Mesenteric fat pad (tissue), 1 donor: Measurements from ENCODE around the gene ASRGL1. TPM values are rescaled to one million over a fixed set of nuclear protein-coding genes. Genes with fewer than 3 reads are reported as not detected.
A peak's percentile ranks its signal among the peaks of the same experiment; 100 is the strongest.
"Not testable (repeated sequence)": the region's sequence is repeated elsewhere in the genome, so short reads cannot be mapped to it uniquely, and the experiment has no call there.

ENCODE experiments used
- DNase-seq: peaks from one replicate; pipeline ENCODE4 v3.0.0-alpha.2; 2020; ENCODE audit warnings: low spot score
- total RNA-seq: library from RNA; stranded (reverse); fragmentation: NEBNext Ultra II Directional; extraction: Animal tissue kit (Norgen Biotek cat#: 25700); gene quantifications from one replicate; pipeline ENCODE4 v1.2.1, GENCODE V29; 2021
- donor health status: DM: yes; HTN: yes; CAD: no.

Gene ASRGL1
- total RNA-seq, 1 donor from 2014 or later = 22.6 TPM

- no peak for DNase-seq
Measured at GRCh38 chr11:62352355-62353336, 15.4 kb downstream of the ASRGL1 start.

GRCh38 chr11:62353841-62354240 is 16.6 kb downstream of the ASRGL1 start:
- no peak for DNase-seq

- DNase-seq = no peak
Measured at GRCh38 chr11:62358273-62358672, 21.0 kb downstream of the ASRGL1 start.

- no peak for DNase-seq
Measured at GRCh38 chr11:62359475-62359874, 22.2 kb downstream of the ASRGL1 start.

- DNase-seq = no peak
Measured at GRCh38 chr11:62360685-62361084, 23.4 kb downstream of the ASRGL1 start.

- DNase-seq = not testable (repeated sequence)
Measured at GRCh38 chr11:62368861-62369477, 31.7 kb downstream of the ASRGL1 start.

- DNase-seq = no peak
Measured at GRCh38 chr11:62370743-62371440, 33.6 kb downstream of the ASRGL1 start.

GRCh38 chr11:62372871-62373270 is 35.6 kb downstream of the ASRGL1 start:
- no peak for DNase-seq

- no peak for DNase-seq
Measured at GRCh38 chr11:62373464-62374119, 36.3 kb downstream of the ASRGL1 start.

GRCh38 chr11:62374801-62375200 is 37.6 kb downstream of the ASRGL1 start:
- no peak for DNase-seq

- DNase-seq = not testable (repeated sequence)
Measured at GRCh38 chr11:62378459-62379063, 41.3 kb downstream of the ASRGL1 start.

- not testable (repeated sequence) for DNase-seq
Measured at GRCh38 chr11:62379586-62379985, 42.3 kb downstream of the ASRGL1 start.

GRCh38 chr11:62380821-62381245 is 43.6 kb downstream of the ASRGL1 start:
- DNase-seq = not testable (repeated sequence)

GRCh38 chr11:62383822-62384221 is 46.6 kb downstream of the ASRGL1 start:
- no peak for DNase-seq

- not testable (repeated sequence) for DNase-seq
Measured at GRCh38 chr11:62386083-62386482, 48.8 kb downstream of the ASRGL1 start.

- no peak for DNase-seq
Measured at GRCh38 chr11:62387381-62387780, 50.1 kb downstream of the ASRGL1 start.

GRCh38 chr11:62388999-62389398 is 51.8 kb downstream of the ASRGL1 start:
- no peak for DNase-seq

GRCh38 chr11:62390237-62390636 is 53.0 kb downstream of the ASRGL1 start:
- DNase-seq = no peak

GRCh38 chr11:62390722-62391121 is 53.5 kb downstream of the ASRGL1 start:
- DNase-seq = no peak

- peak; percentile 64 for DNase-seq
Measured at GRCh38 chr11:62391642-62392425, 54.6 kb downstream of the ASRGL1 start.
